PC-9 (cell line): ENCODE data around the gene ALG12. TPM values are rescaled to one million over a fixed set of nuclear protein-coding genes. Genes with fewer than 3 reads are reported as not detected.

Experiments
- BruUV-seq: library from RNA; stranded (reverse); fragments of 400-500 nt; replicated peaks from 2 replicates; lab custom pipeline; 2021; lab: Mats Ljungman, UMichigan
- CTCF ChIA-PET: fragments of 300-600 bp; sonication (Branson Sonifier 250); formaldehyde crosslinking; loops from one replicate; lab custom pipeline; 2022; ENCODE audit warnings: antibody characterized with exemption; lab: Charles Lee
- POLR2A ChIA-PET: fragments of 300-600 bp; sonication (Branson Sonifier 250); formaldehyde crosslinking; loops from one replicate; lab custom pipeline; 2022; ENCODE audit warnings: antibody characterized with exemption; ENCODE audit not compliant: unreplicated experiment; lab: Charles Lee
- DNase-seq, 2 experiments: peaks; one replicate each; pipeline versions ENCODE4 v3.0.0 to v3.0.0-alpha.2; 2015 to 2022; ENCODE audit warnings: mixed read lengths in 1 of 2
- H2AFZ ChIP-seq: fragments of 200-600 bp; sonication (generic); 2 replicates; pipeline ENCODE4 v1.8.1; 2017; ENCODE audit warnings: antibody characterized with exemption
- H3F3A ChIP-seq: fragments of 200-600 bp; sonication (generic); 2 replicates; pipeline ENCODE4 v1.8.1; 2017; ENCODE audit warnings: antibody characterized with exemption, mild to moderate bottlenecking, low read depth; ENCODE audit not compliant: insufficient read depth
- H3K27ac ChIP-seq: fragments of 200-600 bp; sonication (generic); 2 replicates; pipeline ENCODE4 v1.6.1; 2016; ENCODE audit warnings: mixed run types
- H3K27me3 ChIP-seq: fragments of 200-600 bp; sonication (generic); 2 replicates; pipeline ENCODE4 v1.6.1; 2016; ENCODE audit warnings: low read depth, mixed run types; ENCODE audit not compliant: insufficient read depth
- H3K36me3 ChIP-seq: fragments of 200-600 bp; sonication (generic); 2 replicates; pipeline ENCODE4 v1.6.1; 2016; ENCODE audit warnings: low read depth, mixed run types
- H3K4me1 ChIP-seq: fragments of 200-600 bp; sonication (generic); replicated peaks from 2 replicates; pipeline ENCODE4 v1.6.1; 2016; ENCODE audit warnings: mixed run types; ENCODE audit not compliant: insufficient read depth
- H3K4me2 ChIP-seq: fragments of 200-600 bp; sonication (generic); 2 replicates; pipeline ENCODE4 v1.6.1; 2017; ENCODE audit warnings: mixed run types
- H3K4me3 ChIP-seq: fragments of 200-600 bp; sonication (generic); 2 replicates; pipeline ENCODE4 v1.6.1; 2016; ENCODE audit warnings: mixed run types
- H3K79me2 ChIP-seq: fragments of 200-600 bp; sonication (generic); 2 replicates; pipeline ENCODE4 v1.6.1; 2017; ENCODE audit warnings: low read depth, mixed run types
- H3K9me2 ChIP-seq: fragments of 200-600 bp; sonication (generic); 2 replicates; pipeline ENCODE4 v1.8.1; 2017; ENCODE audit warnings: mild to moderate bottlenecking; ENCODE audit not compliant: insufficient read depth
- H3K9me3 ChIP-seq: fragments of 200-600 bp; sonication (generic); 2 replicates; pipeline ENCODE4 v1.8.1; 2016; ENCODE audit warnings: low read depth; ENCODE audit not compliant: insufficient read depth
- H4K20me1 ChIP-seq: fragments of 200-600 bp; sonication (generic); 2 replicates; pipeline ENCODE4 v1.8.1; 2017; ENCODE audit not compliant: insufficient read depth
- CTCF ChIP-seq: fragments of 200-600 bp; sonication (generic); conservative IDR thresholded peaks from 2 replicates; pipeline ENCODE4 v1.6.1; 2017; ENCODE audit warnings: mixed run types, antibody characterized with exemption, mild to moderate bottlenecking, moderate library complexity
- EZH2 ChIP-seq: fragments of 200-600 bp; sonication (generic); IDR thresholded peaks from 2 replicates; pipeline ENCODE4 v1.8.0; 2017; ENCODE audit warnings: antibody characterized with exemption, low read depth
- intact Hi-C: fragments of 100-400 bp; cut with micrococcal nuclease; formaldehyde crosslinking; loops from one replicate; pipeline ENCODE4 v1.10.0; 2022; ENCODE audit not compliant: unreplicated experiment
- total RNA-seq: library from RNA; stranded (reverse); gene quantifications from 2 replicates; pipeline ENCODE4 v1.2.3, GENCODE V29; 2021

ALG12 gene
- total RNA-seq, 1 experiment from 2014 or later = 16.8 TPM

- Histone ChIP-seq H3K27me3 (no peaks in the 10 kb centered on the region), H4K20me1 (no peaks in the 10 kb centered on the region; the same call in 1 of the 2 replicates), H3K9me3 (no peaks in the 10 kb centered on the region), H3K4me2 (no peak overlapping the region), H3F3A (peaks cover 29% of the 10 kb centered on the region), H3K27ac (no peak overlapping the region), H2AFZ (no peak overlapping the region), H3K79me2 (no peaks in the 10 kb centered on the region), H3K36me3 (no peaks in the 10 kb centered on the region), H3K9me2 (no peaks in the 10 kb centered on the region), H3K4me1 (peaks cover 4% of the 10 kb centered on the region; the same call in 1 of the 2 replicates), H3K4me3 (no peak overlapping the region)
- intact Hi-C loops = no loop called here
- TF ChIP-seq EZH2 (no peak), CTCF (no peak)
- ChIA-PET POLR2A (no interaction called here), CTCF (no interaction called here)
- no TSS peak for BruUV-seq
- DNase-seq = no peak
Measured at GRCh38 chr22:49924113-49924833, 6.0 kb upstream of the ALG12 start.

- DNase-seq = no peak
- no peaks in the 10 kb centered on the region; the same call in 1 of the 2 replicates for H4K20me1 ChIP-seq
- H3K9me2 ChIP-seq = no peaks in the 10 kb centered on the region
- no peaks in the 10 kb centered on the region for H3K36me3 ChIP-seq
- POLR2A ChIA-PET = no interaction called here
- no peaks in the 10 kb centered on the region for H3K79me2 ChIP-seq
- intact Hi-C loops = no loop called here
- H3K4me2 ChIP-seq = no peak overlapping the region
- H3K9me3 ChIP-seq = no peaks in the 10 kb centered on the region
- no TSS peak for BruUV-seq
- no peak overlapping the region for H3K27ac ChIP-seq
- CTCF ChIA-PET = no interaction called here
- peaks cover 29% of the 10 kb centered on the region for H3F3A ChIP-seq
- H3K4me3 ChIP-seq = no peak overlapping the region
- no peaks in the 10 kb centered on the region for H3K27me3 ChIP-seq
- peaks cover 9% of the 10 kb centered on the region; the same call in 1 of the 2 replicates for H3K4me1 ChIP-seq
- TF ChIP-seq CTCF = peak; percentile 38; the same call in 1 of the 2 replicates
- no peak for TF ChIP-seq EZH2
- no peak overlapping the region for H2AFZ ChIP-seq
Measured at GRCh38 chr22:49923445-49923844, 5.2 kb upstream of the ALG12 start.

GRCh38 chr22:49922926-49923325 lies 4.7 kb upstream of the ALG12 start:
- no peak for DNase-seq
- peaks cover 9% of the 10 kb centered on the region; the same call in 1 of the 2 replicates for H3K4me1 ChIP-seq
- BruUV-seq = no TSS peak
- H3K9me2 ChIP-seq = no peaks in the 10 kb centered on the region
- H4K20me1 ChIP-seq = no peaks in the 10 kb centered on the region; the same call in 1 of the 2 replicates
- H3K36me3 ChIP-seq = no peaks in the 10 kb centered on the region
- peaks cover 24% of the 10 kb centered on the region for H3F3A ChIP-seq
- no peak overlapping the region for H3K4me3 ChIP-seq
- H3K79me2 ChIP-seq = no peaks in the 10 kb centered on the region
- TF ChIP-seq EZH2 (no peak), CTCF (no peak)
- H3K9me3 ChIP-seq = no peaks in the 10 kb centered on the region
- no peak overlapping the region for H3K27ac ChIP-seq
- no peak overlapping the region for H2AFZ ChIP-seq
- no peak overlapping the region for H3K4me2 ChIP-seq
- intact Hi-C loops = no loop called here
- CTCF ChIA-PET = no interaction called here
- POLR2A ChIA-PET = no interaction called here
- H3K27me3 ChIP-seq = no peaks in the 10 kb centered on the region
